CD4-positive, alpha-beta T cell (primary cell): Measurements from ENCODE around the gene ZNF518B. TPM values are rescaled to one million over a fixed set of nuclear protein-coding genes. Genes with fewer than 3 reads are reported as not detected.

Source experiments
- ATAC-seq: fragments of 200-7000 bp; cut with Tn5 transposase; one replicate; pipeline ENCODE4 v1.10.0; 2022; ENCODE audit warnings: mild to moderate bottlenecking; ENCODE audit not compliant: poor library complexity
- CTCF ChIA-PET: fragments of 350-600 bp; sonication (Branson Sonifier 250); formaldehyde crosslinking; loops from one replicate; lab custom pipeline; 2021; ENCODE audit warnings: antibody characterized with exemption, inconsistent platforms; lab: Charles Lee
- POLR2A ChIA-PET: fragments of 350-600 bp; sonication (Branson Sonifier 250); formaldehyde crosslinking; loops from one replicate; lab custom pipeline; 2021; ENCODE audit warnings: antibody characterized with exemption, inconsistent platforms; lab: Charles Lee
- DNase-seq, 14 experiments: peaks; one replicate each; pipeline ENCODE4 v3.0.0-alpha.2; 2013 to 2020; ENCODE audit warnings: mixed read lengths in 2 of 14
- H3K27ac ChIP-seq, 2 donors: one replicate each; pipeline versions ENCODE4 v1.5.1 to v1.7.0; 2013; ENCODE audit warnings: low read length in 2 of 2, low read depth in 1 of 2, mild to moderate bottlenecking in 1 of 2
- H3K27me3 ChIP-seq, 2 experiments: 1 replicate in 1 of 2; 2 replicates in 1 of 2; pipeline versions ENCODE4 v1.6.1 to v1.7.0; 2013; ENCODE audit warnings: low read length in 2 of 2, control low read depth in 1 of 2, mild to moderate bottlenecking in 1 of 2, moderate library complexity in 1 of 2; ENCODE audit not compliant: insufficient read depth in 2 of 2, control insufficient read depth in 1 of 2
- H3K36me3 ChIP-seq: one replicate; pipeline ENCODE4 v1.6.1; 2013; ENCODE audit warnings: low read length, control low read depth; ENCODE audit not compliant: insufficient read depth
- H3K4me1 ChIP-seq: one replicate; pipeline ENCODE4 v1.6.1; 2013; ENCODE audit warnings: low read length, control low read depth; ENCODE audit not compliant: insufficient read depth
- H3K4me3 ChIP-seq: one replicate; pipeline ENCODE4 v1.5.1; 2013; ENCODE audit warnings: mild to moderate bottlenecking, low read length, moderate library complexity
- H3K9me3 ChIP-seq, 2 experiments: 1 replicate in 1 of 2; 2 replicates in 1 of 2; pipeline versions ENCODE4 v1.6.1 to v1.7.0; 2013; ENCODE audit warnings: low read length in 2 of 2, mild to moderate bottlenecking in 2 of 2, control low read depth in 1 of 2, moderate library complexity in 1 of 2; ENCODE audit not compliant: control insufficient read depth in 1 of 2, insufficient read depth in 1 of 2
- H3K27ac Mint-ChIP-seq: one replicate; pipeline ENCODE4 v1.8.0; 2020; ENCODE audit warnings: mixed read lengths
- H3K27me3 Mint-ChIP-seq: one replicate; pipeline ENCODE4 v1.8.0; 2021; ENCODE audit warnings: mixed read lengths
- H3K36me3 Mint-ChIP-seq: one replicate; pipeline ENCODE4 v1.8.0; 2021; ENCODE audit warnings: low read depth, mixed read lengths
- H3K4me1 Mint-ChIP-seq: one replicate; pipeline ENCODE4 v1.8.0; 2021; ENCODE audit warnings: low read depth, mixed read lengths
- H3K4me3 Mint-ChIP-seq: one replicate; pipeline ENCODE4 v1.8.0; 2020; ENCODE audit warnings: mild to moderate bottlenecking, mixed read lengths
- H3K9me3 Mint-ChIP-seq: one replicate; pipeline ENCODE4 v1.8.0; 2020; ENCODE audit warnings: mixed read lengths
- intact Hi-C, 2 experiments: fragments of 100-400 bp; cut with DNase I in 1 of 2; cut with micrococcal nuclease in 1 of 2; formaldehyde crosslinking; loops; one replicate each; pipeline versions ENCODE4 v1.15.1 to v1.9.0; 2023 to 2025; cut with DNase I, micrococcal nuclease
- total RNA-seq, 174 experiments: library from RNA in 2 of 174; stranded (reverse) in 2 of 174; gene quantifications; one replicate each; pipeline ENCODE4 v1.2.3 and lab custom pipeline; 2021 to 2026
- TF ChIP-seq, protein P1 (sequence below): fragments of 200-600 bp; IDR thresholded peaks from one replicate; pipeline ENCODE4 v1.8.0; 2022; ENCODE audit warnings: antibody characterized with exemption, mild to moderate bottlenecking

Gene ZNF518B
- total RNA-seq, 2 experiments from 2014 or later, result 36.5 to 37.5 TPM

DNA sequence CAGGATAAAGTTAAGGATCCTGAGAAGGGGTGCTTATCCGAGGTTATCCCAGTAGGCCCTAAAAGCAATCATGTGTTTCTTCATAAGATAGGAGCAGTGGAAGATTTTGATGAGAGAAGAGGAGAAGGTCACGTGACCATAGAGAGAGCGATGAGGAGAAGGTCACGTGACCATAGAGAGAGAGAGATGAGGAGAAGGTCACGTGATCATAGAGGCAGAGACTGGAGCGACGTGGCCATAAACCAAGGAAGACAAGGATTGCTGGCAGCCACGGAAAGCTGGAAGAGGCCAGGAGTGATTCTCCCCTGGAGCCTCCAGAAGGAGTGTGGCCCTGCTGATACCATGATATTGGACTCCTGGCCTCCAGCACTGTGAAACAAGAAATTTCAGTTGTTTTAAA is 38.4 kb upstream of the ZNF518B start:
- peaks cover 0 to 2% of the 10 kb centered on the region in 2 experiments for H3K27me3 ChIP-seq
- intact Hi-C loops, result no loop called here
- ATAC-seq, result no peak
- H3K4me3 ChIP-seq, result no peak overlapping the region
- Mint-ChIP-seq H3K9me3 (no peaks in the 10 kb centered on the region), H3K4me1 (no peaks in the 10 kb centered on the region), H3K4me3 (no peak overlapping the region), H3K27ac (no peak overlapping the region), H3K36me3 (no peaks in the 10 kb centered on the region), H3K27me3 (peaks cover 5% of the 10 kb centered on the region)
- H3K36me3 ChIP-seq, result no peaks in the 10 kb centered on the region
- CTCF ChIA-PET, result interaction anchor here (0.9 kb wide), 1 partner anchor 35 kb away, joined by 3 read pairs; no protein-coding TSS in a partner anchor
- no peaks in the 10 kb centered on the region for H3K9me3 ChIP-seq
- TF ChIP-seq, protein P1, sequence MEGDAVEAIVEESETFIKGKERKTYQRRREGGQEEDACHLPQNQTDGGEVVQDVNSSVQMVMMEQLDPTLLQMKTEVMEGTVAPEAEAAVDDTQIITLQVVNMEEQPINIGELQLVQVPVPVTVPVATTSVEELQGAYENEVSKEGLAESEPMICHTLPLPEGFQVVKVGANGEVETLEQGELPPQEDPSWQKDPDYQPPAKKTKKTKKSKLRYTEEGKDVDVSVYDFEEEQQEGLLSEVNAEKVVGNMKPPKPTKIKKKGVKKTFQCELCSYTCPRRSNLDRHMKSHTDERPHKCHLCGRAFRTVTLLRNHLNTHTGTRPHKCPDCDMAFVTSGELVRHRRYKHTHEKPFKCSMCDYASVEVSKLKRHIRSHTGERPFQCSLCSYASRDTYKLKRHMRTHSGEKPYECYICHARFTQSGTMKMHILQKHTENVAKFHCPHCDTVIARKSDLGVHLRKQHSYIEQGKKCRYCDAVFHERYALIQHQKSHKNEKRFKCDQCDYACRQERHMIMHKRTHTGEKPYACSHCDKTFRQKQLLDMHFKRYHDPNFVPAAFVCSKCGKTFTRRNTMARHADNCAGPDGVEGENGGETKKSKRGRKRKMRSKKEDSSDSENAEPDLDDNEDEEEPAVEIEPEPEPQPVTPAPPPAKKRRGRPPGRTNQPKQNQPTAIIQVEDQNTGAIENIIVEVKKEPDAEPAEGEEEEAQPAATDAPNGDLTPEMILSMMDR, result no peak
- H3K4me1 ChIP-seq, result no peaks in the 10 kb centered on the region
- POLR2A ChIA-PET, result no interaction called here
- DNase-seq, result no peak
- no peak overlapping the region for H3K27ac ChIP-seq

DNA sequence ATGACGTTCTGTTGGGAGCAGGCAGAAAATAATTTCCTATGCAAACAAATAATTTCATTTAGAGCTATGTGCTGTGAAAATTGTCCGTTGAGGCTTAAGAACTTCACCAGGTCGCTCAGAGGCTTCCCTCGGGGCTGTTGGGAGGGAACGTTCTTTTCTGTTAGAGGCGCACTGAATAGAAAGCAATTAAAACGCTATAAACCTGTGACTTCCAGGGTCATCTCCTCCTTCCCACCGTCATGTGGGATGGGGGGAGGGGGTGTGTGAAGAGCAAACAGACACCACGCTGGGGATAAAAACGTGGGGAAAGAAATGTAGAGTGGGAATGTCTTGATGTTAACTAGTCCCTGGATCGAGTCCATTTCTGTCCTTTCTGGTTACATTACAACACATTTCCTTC is 35.2 kb upstream of the ZNF518B start:
- Mint-ChIP-seq H3K27me3 (peaks cover 10% of the 10 kb centered on the region), H3K4me3 (no peak overlapping the region), H3K36me3 (no peaks in the 10 kb centered on the region), H3K27ac (no peak overlapping the region), H3K4me1 (no peaks in the 10 kb centered on the region), H3K9me3 (no peaks in the 10 kb centered on the region)
- no peaks in the 10 kb centered on the region for H3K9me3 ChIP-seq
- TF ChIP-seq, protein P1, result no peak
- H3K27ac ChIP-seq, result no peak overlapping the region
- POLR2A ChIA-PET, result no interaction called here
- CTCF ChIA-PET, result no interaction called here
- DNase-seq (no peak), ATAC-seq (no peak)
- H3K36me3 ChIP-seq, result no peaks in the 10 kb centered on the region
- H3K4me1 ChIP-seq, result no peaks in the 10 kb centered on the region
- H3K27me3 ChIP-seq, result peaks cover 2 to 4% of the 10 kb centered on the region in 2 experiments
- intact Hi-C loops, result no loop called here
- no peak overlapping the region for H3K4me3 ChIP-seq

DNA sequence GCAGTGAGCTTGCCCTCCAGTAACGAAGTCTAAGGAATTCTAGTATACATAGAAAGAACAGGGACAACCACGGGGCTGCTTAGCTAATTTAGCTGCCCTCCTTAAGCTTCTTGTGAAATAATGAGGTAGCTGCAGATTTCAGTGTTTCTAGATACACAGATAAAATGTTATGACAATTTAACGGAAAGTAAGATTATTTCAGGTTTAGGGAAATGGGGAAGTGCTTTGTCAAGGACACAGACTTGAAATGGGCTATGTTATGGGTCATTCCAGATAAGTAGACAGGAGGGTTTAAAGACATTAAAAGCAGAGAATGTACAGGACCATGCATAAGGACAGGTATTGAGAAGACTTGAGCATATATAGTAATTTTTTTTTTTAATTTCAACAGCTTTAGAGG is 34.2 kb upstream of the ZNF518B start:
- Histone ChIP-seq H3K36me3 (no peaks in the 10 kb centered on the region), H3K27ac (no peak overlapping the region), H3K27me3 (peaks cover 2 to 5% of the 10 kb centered on the region in 2 experiments), H3K4me1 (no peaks in the 10 kb centered on the region), H3K4me3 (no peak overlapping the region), H3K9me3 (no peaks in the 10 kb centered on the region)
- no peaks in the 10 kb centered on the region for H3K4me1 Mint-ChIP-seq
- H3K27ac Mint-ChIP-seq, result no peak overlapping the region
- ChIA-PET CTCF (no interaction called here), POLR2A (no interaction called here)
- ATAC-seq (no peak), DNase-seq (no peak)
- peaks cover 10% of the 10 kb centered on the region for H3K27me3 Mint-ChIP-seq
- no peaks in the 10 kb centered on the region for H3K9me3 Mint-ChIP-seq
- intact Hi-C loops, result no loop called here
- no peak overlapping the region for H3K4me3 Mint-ChIP-seq
- no peaks in the 10 kb centered on the region for H3K36me3 Mint-ChIP-seq
- TF ChIP-seq, protein P1, result no peak
